ENCODE data around the gene FAM187B.

FAM187B gene

GRCh38 chr19:35181387-35181786 lies 47.2 kb downstream of the FAM187B start:
- no peak for DNase-seq (ENCODE audit: low read depth)
- TF ChIP-seq CTCF (IDR thresholded peaks at IDR 0.05; ENCODE audit: insufficient read depth, low read depth, low read length, missing control alignments) = no peak
- H3K4me3 ChIP-seq (ENCODE audit: low read depth, low read length) = no peak overlapping the region

- no peak overlapping the region for H3K4me3 ChIP-seq (ENCODE audit: low read depth, low read length)
- no peak for DNase-seq (ENCODE audit: low read depth)
- no peak for TF ChIP-seq CTCF (IDR thresholded peaks at IDR 0.05; ENCODE audit: insufficient read depth, low read depth, low read length, missing control alignments)
Measured at GRCh38 chr19:35179830-35180229, 48.7 kb downstream of the FAM187B start.

GRCh38 chr19:35178701-35179100 lies 49.8 kb downstream of the FAM187B start:
- no peak overlapping the region for H3K4me3 ChIP-seq (ENCODE audit: low read depth, low read length)
- no peak for DNase-seq (ENCODE audit: low read depth)
- TF ChIP-seq CTCF (IDR thresholded peaks at IDR 0.05; ENCODE audit: insufficient read depth, low read depth, low read length, missing control alignments) = no peak

- DNase-seq (ENCODE audit: low read depth) = no peak
- TF ChIP-seq CTCF (IDR thresholded peaks at IDR 0.05; ENCODE audit: insufficient read depth, low read depth, low read length, missing control alignments) = no peak
- no peak overlapping the region for H3K4me3 ChIP-seq (ENCODE audit: low read depth, low read length)
Measured at GRCh38 chr19:35177377-35178274, 50.9 kb downstream of the FAM187B start.

GRCh38 chr19:35176181-35176570 lies 52.4 kb downstream of the FAM187B start:
- DNase-seq (ENCODE audit: low read depth) = no peak
- H3K4me3 ChIP-seq (ENCODE audit: low read depth, low read length) = no peak overlapping the region
- no peak for TF ChIP-seq CTCF (IDR thresholded peaks at IDR 0.05; ENCODE audit: insufficient read depth, low read depth, low read length, missing control alignments)

Measured in GM12865 (cell line).